Measurements from ENCODE around the gene SLC43A3. TPM values are rescaled to one million over a fixed set of nuclear protein-coding genes. Genes with fewer than 3 reads are reported as not detected.

Gene SLC43A3
- total and polyA plus RNA-seq, 2 donors (not counting 3 experiments of a cell fraction or from before 2014, with no cell fraction given): 68.9 to 104 TPM

DNA sequence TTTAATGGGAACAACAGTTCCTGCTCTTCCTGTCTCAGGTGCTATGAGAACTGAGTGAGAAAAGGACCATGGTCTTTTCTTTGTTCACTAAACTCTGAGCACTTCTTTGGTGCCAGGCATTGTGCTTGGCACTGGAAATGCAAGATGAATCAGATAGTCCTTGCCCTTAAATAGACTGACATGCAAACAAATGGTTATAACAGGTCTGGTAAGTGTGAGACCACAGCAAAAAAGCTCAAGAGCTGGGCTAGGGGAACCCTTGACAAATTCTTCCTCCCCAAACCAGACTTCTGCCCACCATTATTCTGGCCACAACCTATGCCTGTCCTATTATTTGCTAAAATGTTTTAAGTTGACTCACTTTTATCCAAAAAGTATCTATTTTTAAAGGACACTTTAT lies 5.1 kb downstream of the SLC43A3 start:
- Histone ChIP-seq H4K20me1 (replicated peaks; ENCODE audit: control insufficient read depth, extremely low read depth, insufficient read depth, low read length) (no peaks in the 10 kb centered on the region), H2AFZ (ENCODE audit: low read depth, low read length) (no peak overlapping the region), H3K27me3 (ENCODE audit: control insufficient read depth in 2 of 2, insufficient read depth in 2 of 2, low read length in 2 of 2) (no peaks in the 10 kb centered on the region), H3K4me2 (ENCODE audit: insufficient read depth, low read length) (no peak overlapping the region), H3K9ac (replicated peaks; ENCODE audit: extremely low read depth, insufficient read depth, low read length) (no peak overlapping the region), H3K4me3 (replicated peaks in 1 of 3; ENCODE audit: insufficient read depth in 1 of 3, low read depth in 1 of 3, low read length in 3 of 3) (no peak overlapping the region), H3K9me3 (replicated peaks; ENCODE audit: control insufficient read depth, insufficient read depth, low read length) (no peaks in the 10 kb centered on the region), H3K36me3 (ENCODE audit: control insufficient read depth in 2 of 2, extremely low read depth in 1 of 2, insufficient read depth in 2 of 2, low read length in 2 of 2) (peaks cover 6% of the 10 kb centered on the region in 2 experiments), H3K9me1 (replicated peaks; ENCODE audit: control insufficient read depth, extremely low read depth, insufficient read depth, low read length) (no peaks in the 10 kb centered on the region), H3K27ac (ENCODE audit: insufficient read depth, low read depth, low read length) (no peak overlapping the region), H3K79me2 (ENCODE audit: control insufficient read depth, insufficient read depth, low read length) (peaks cover 19% of the 10 kb centered on the region), H3K4me1 (ENCODE audit: control insufficient read depth, extremely low read depth, insufficient read depth, low read length) (peaks cover 34% of the 10 kb centered on the region)
- DNase-seq (ENCODE audit: low read depth, low spot score) (no peak), FAIRE-seq (no peak)
- BruUV-seq (replicated peaks): no TSS peak
- intact Hi-C loops (cut with micrococcal nuclease): loop anchor here (10.0 kb wide), 1 partner anchor 583 kb away; no protein-coding TSS in a partner anchor
- no peak for TF ChIP-seq FOS (IDR thresholded peaks at IDR 0.05; ENCODE audit: borderline replicate concordance, insufficient read depth, low read length)
- TF ChIP-seq, protein P1, sequence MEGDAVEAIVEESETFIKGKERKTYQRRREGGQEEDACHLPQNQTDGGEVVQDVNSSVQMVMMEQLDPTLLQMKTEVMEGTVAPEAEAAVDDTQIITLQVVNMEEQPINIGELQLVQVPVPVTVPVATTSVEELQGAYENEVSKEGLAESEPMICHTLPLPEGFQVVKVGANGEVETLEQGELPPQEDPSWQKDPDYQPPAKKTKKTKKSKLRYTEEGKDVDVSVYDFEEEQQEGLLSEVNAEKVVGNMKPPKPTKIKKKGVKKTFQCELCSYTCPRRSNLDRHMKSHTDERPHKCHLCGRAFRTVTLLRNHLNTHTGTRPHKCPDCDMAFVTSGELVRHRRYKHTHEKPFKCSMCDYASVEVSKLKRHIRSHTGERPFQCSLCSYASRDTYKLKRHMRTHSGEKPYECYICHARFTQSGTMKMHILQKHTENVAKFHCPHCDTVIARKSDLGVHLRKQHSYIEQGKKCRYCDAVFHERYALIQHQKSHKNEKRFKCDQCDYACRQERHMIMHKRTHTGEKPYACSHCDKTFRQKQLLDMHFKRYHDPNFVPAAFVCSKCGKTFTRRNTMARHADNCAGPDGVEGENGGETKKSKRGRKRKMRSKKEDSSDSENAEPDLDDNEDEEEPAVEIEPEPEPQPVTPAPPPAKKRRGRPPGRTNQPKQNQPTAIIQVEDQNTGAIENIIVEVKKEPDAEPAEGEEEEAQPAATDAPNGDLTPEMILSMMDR (IDR thresholded peaks at IDR 0.05; ENCODE audit: extremely low read depth in 1 of 2, insufficient read depth in 1 of 2, low read depth in 1 of 2, low read length in 2 of 2): no peak
- TF ChIP-seq MYC (IDR thresholded peaks at IDR 0.05; ENCODE audit: low read depth, low read length): no peak
- no peak for TF ChIP-seq EZH2 (IDR thresholded peaks at IDR 0.05; ENCODE audit: borderline replicate concordance, low read depth, low read length, severe bottlenecking)
- no peak for TF ChIP-seq JUN (IDR thresholded peaks at IDR 0.05; ENCODE audit: borderline replicate concordance, insufficient read depth, insufficient read length, low read depth)
- TF ChIP-seq POLR2AphosphoS5 (IDR thresholded peaks at IDR 0.05; ENCODE audit: insufficient read depth, low read depth, low read length): no peak
- TF ChIP-seq POLR2A (IDR thresholded peaks at IDR 0.05; ENCODE audit: low read depth, low read length): no peak
- TF ChIP-seq, protein P2, sequence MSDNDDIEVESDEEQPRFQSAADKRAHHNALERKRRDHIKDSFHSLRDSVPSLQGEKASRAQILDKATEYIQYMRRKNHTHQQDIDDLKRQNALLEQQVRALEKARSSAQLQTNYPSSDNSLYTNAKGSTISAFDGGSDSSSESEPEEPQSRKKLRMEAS (IDR thresholded peaks at IDR 0.05; ENCODE audit: insufficient read depth, insufficient read length): no peak
- no peak for TF ChIP-seq GATA2 (IDR thresholded peaks at IDR 0.05; ENCODE audit: insufficient read depth, insufficient read length, low read depth, low read length)
- POLR2A ChIA-PET: no interaction called here
- dilution Hi-C loops (cut with MboI; ENCODE audit: extremely low pct_ligation_motif_present, low sequenced_read_pairs): no loop called here
- CTCF ChIA-PET: no interaction called here
